Measurements from ENCODE around the gene WNT7A.

DNA sequence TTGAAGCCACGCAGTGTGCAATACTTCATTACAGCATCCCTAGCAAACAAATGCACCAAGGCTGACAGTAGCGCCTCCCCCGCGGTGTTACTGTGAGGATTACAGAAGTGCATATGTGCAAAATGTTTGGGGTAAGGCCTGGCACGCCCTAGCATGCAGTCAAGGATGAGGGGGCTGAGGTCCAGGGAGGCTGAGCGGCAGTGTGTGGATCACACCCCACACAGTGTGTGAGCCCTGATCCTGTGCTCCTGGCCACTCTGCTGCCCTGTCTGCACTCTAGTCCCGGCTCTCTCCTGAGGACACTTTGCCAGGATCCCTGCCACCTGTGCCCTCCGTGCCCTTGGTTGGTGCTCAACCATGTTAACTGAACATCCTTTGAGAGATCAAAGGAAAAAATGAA lies 71.3 kb downstream of the WNT7A start:
- TF ChIP-seq, protein P1, sequence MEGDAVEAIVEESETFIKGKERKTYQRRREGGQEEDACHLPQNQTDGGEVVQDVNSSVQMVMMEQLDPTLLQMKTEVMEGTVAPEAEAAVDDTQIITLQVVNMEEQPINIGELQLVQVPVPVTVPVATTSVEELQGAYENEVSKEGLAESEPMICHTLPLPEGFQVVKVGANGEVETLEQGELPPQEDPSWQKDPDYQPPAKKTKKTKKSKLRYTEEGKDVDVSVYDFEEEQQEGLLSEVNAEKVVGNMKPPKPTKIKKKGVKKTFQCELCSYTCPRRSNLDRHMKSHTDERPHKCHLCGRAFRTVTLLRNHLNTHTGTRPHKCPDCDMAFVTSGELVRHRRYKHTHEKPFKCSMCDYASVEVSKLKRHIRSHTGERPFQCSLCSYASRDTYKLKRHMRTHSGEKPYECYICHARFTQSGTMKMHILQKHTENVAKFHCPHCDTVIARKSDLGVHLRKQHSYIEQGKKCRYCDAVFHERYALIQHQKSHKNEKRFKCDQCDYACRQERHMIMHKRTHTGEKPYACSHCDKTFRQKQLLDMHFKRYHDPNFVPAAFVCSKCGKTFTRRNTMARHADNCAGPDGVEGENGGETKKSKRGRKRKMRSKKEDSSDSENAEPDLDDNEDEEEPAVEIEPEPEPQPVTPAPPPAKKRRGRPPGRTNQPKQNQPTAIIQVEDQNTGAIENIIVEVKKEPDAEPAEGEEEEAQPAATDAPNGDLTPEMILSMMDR (IDR thresholded peaks at IDR 0.05; ENCODE audit: low read depth, low read length, missing input control), result no peak
- no peak for TF ChIP-seq YY1 (IDR thresholded peaks at IDR 0.05)

All from liver (tissue), 2 donors.